WI38 (cell line): ENCODE measurements around the gene JADE2.
"Not testable (repeated sequence)": the region's sequence is repeated elsewhere in the genome, so short reads cannot be mapped to it uniquely, and the experiment has no call there.

ENCODE experiments used
- H3K4me3 ChIP-seq: 2 replicates; pipeline ENCODE4 v1.5.1; 2011; ENCODE audit warnings: low read depth, mild to moderate bottlenecking, control low read depth, low read length
- TF ChIP-seq, protein P1 (sequence below): IDR thresholded peaks from 2 replicates; pipeline ENCODE4 v1.5.1; 2012; ENCODE audit warnings: low read depth, mild to moderate bottlenecking, control low read depth, low read length

JADE2 gene

GRCh38 chr5:134491841-134492442 is 33.5 kb upstream of the JADE2 start:
- TF ChIP-seq, protein P1, sequence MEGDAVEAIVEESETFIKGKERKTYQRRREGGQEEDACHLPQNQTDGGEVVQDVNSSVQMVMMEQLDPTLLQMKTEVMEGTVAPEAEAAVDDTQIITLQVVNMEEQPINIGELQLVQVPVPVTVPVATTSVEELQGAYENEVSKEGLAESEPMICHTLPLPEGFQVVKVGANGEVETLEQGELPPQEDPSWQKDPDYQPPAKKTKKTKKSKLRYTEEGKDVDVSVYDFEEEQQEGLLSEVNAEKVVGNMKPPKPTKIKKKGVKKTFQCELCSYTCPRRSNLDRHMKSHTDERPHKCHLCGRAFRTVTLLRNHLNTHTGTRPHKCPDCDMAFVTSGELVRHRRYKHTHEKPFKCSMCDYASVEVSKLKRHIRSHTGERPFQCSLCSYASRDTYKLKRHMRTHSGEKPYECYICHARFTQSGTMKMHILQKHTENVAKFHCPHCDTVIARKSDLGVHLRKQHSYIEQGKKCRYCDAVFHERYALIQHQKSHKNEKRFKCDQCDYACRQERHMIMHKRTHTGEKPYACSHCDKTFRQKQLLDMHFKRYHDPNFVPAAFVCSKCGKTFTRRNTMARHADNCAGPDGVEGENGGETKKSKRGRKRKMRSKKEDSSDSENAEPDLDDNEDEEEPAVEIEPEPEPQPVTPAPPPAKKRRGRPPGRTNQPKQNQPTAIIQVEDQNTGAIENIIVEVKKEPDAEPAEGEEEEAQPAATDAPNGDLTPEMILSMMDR: no peak
- H3K4me3 ChIP-seq: no peak overlapping the region

DNA sequence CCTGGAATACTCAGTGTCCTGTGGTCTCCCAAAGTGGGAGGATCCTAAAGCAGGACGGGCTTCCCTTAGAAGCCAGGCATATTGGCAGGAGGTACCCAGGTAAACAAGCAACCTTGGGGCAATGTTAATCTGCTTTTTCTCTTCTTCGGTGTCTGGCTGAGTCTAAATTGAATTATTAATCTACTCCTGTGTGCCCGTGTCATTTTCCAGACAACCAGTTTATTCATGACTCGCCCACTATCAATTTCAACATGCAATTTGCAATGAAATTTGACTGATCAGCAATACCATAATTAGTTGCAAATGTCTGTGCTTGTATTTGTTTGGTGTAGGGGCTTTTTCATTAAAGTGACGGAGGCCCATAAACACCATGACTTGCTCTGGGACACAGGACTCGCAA is 32.9 kb upstream of the JADE2 start:
- TF ChIP-seq, protein P1: no peak
- H3K4me3 ChIP-seq: no peak overlapping the region

- TF ChIP-seq, protein P1: no peak
Measured at GRCh38 chr5:134493461-134494055, 31.9 kb upstream of the JADE2 start.

DNA sequence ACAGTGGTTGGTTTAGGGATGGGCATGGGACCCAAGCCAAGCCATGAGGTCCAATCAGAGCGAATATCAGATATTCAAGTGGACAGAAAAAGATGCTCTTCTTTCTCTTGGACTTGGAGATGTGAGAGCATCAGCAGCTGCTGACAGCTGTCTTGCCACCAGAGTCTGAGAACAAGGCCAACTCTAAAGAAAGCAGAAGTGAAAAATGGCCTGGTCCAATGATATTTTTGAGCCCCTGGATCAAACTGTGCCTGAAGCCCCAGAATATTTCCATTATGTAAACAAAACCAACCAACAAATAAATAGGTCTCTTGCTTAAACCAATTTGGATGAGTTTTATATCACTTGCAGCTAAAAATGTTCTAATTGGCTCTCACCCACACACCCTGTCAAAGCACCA is 30.7 kb upstream of the JADE2 start:
- H3K4me3 ChIP-seq: no peak overlapping the region
- TF ChIP-seq, protein P1: no peak

More at GRCh38 chr5:134493461-134494055, 31.9 kb upstream of the JADE2 start:
- no peak overlapping the region for H3K4me3 ChIP-seq

DNA sequence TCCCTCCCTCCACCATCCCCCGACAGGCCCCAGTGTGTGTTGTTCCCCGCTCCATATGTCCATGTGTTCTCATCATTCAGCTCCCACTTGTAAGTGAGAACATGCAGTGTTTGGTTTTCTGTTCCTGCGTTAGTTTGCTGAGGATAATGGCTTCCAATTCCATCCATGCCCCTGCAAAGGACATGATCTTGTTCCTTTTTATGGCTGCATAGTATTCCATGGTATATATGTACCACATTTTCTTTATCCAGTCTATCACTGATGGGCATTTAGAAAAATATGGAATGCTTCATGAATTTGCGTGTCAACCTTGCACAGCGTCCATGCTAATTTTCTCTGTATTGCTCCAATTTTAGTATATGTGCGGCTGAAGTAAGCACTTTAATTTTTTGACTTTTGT is 25.6 kb upstream of the JADE2 start:
- H3K4me3 ChIP-seq: not testable (repeated sequence)

GRCh38 chr5:134500699-134501430 is 24.6 kb upstream of the JADE2 start:
- TF ChIP-seq, protein P1: no peak

DNA sequence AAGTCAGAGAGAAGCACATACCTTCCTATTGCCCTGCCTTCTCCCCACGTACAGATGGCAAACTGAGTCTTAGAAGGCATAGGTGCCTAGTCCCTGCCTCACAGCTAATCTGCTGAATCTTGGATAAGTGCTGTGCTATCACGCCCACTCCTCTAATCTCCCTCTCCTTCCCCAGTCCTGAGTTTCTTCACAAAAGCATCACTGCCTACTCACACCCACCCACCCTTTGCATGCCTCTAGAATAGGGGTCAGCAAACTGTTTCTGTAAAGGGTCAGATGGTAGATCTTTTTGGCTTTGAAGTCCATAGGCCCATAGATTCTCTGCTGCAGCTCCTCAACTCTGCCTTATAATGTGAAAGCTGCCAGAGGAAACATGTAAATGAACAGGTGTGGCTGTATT is 23.2 kb upstream of the JADE2 start:
- TF ChIP-seq, protein P1: no peak
- H3K4me3 ChIP-seq: no peak overlapping the region

More at GRCh38 chr5:134500699-134501430, 24.6 kb upstream of the JADE2 start:
- H3K4me3 ChIP-seq: no peak overlapping the region
